ENCODE data around the gene CELF2.

The CELF2 gene

GRCh38 chr10:11003679-11004078 lies 14.0 kb upstream of the CELF2 start:
- no peak for DNase-seq (ENCODE audit: low read depth in 1 of 2, low spot score in 1 of 2)

GRCh38 chr10:11004144-11005077 lies 13.3 kb upstream of the CELF2 start:
- no peak for DNase-seq (ENCODE audit: low read depth in 1 of 2, low spot score in 1 of 2)

GRCh38 chr10:11005725-11006427 lies 11.8 kb upstream of the CELF2 start:
- DNase-seq (ENCODE audit: low read depth in 1 of 2, low spot score in 1 of 2) = no peak

- no peak for DNase-seq (ENCODE audit: low read depth in 1 of 2, low spot score in 1 of 2)
Measured at GRCh38 chr10:11006428-11006825, 11.2 kb upstream of the CELF2 start.

- DNase-seq (ENCODE audit: low read depth in 1 of 2, low spot score in 1 of 2) = no peak
Measured at GRCh38 chr10:11007476-11008020, 10.1 kb upstream of the CELF2 start.

- DNase-seq (ENCODE audit: low read depth in 1 of 2, low spot score in 1 of 2) = no peak
Measured at GRCh38 chr10:11009471-11010308, 8.0 kb upstream of the CELF2 start.

GRCh38 chr10:11010582-11010981 lies 7.1 kb upstream of the CELF2 start:
- DNase-seq (ENCODE audit: low read depth in 1 of 2, low spot score in 1 of 2) = no peak

GRCh38 chr10:11011436-11011835 lies 6.2 kb upstream of the CELF2 start:
- no peak for DNase-seq (ENCODE audit: low read depth in 1 of 2, low spot score in 1 of 2)

GRCh38 chr10:11011984-11012383 lies 5.7 kb upstream of the CELF2 start:
- no peak for DNase-seq (ENCODE audit: low read depth in 1 of 2, low spot score in 1 of 2)

GRCh38 chr10:11012421-11013295 lies 5.0 kb upstream of the CELF2 start:
- no peak for DNase-seq (ENCODE audit: low read depth in 1 of 2, low spot score in 1 of 2)

GRCh38 chr10:11013836-11014235 lies 3.8 kb upstream of the CELF2 start:
- no peak for DNase-seq (ENCODE audit: low read depth in 1 of 2, low spot score in 1 of 2)

GRCh38 chr10:11014671-11015445 lies 2.8 kb upstream of the CELF2 start:
- DNase-seq (ENCODE audit: low read depth in 1 of 2, low spot score in 1 of 2) = no peak

GRCh38 chr10:11015446-11015934 lies 2.2 kb upstream of the CELF2 start:
- no peak for DNase-seq (ENCODE audit: low read depth in 1 of 2, low spot score in 1 of 2)

GRCh38 chr10:11017000-11017569 lies 587 bp upstream of the CELF2 start:
- no peak for DNase-seq (ENCODE audit: low read depth in 1 of 2, low spot score in 1 of 2)

GRCh38 chr10:11018432-11018841 lies 765 bp downstream of the CELF2 start:
- DNase-seq (ENCODE audit: low read depth in 1 of 2, low spot score in 1 of 2) = peak in 1 of 2 donors; percentile 1

- DNase-seq (ENCODE audit: low read depth in 1 of 2, low spot score in 1 of 2) = no peak
Measured at GRCh38 chr10:11018855-11019631, 1.4 kb downstream of the CELF2 start.

GRCh38 chr10:11019724-11020547 lies 2.3 kb downstream of the CELF2 start:
- DNase-seq (ENCODE audit: low read depth in 1 of 2, low spot score in 1 of 2) = no peak

Data from activated T-helper 1 cell treated with anti-CD3 and anti-CD28 coated beads, Interleukin-2, amount 50 U/mL, for 16 hours (primary cell).